ENCODE measurements around the gene CAMK1D.

- TF ChIP-seq CTCF (IDR thresholded peaks at IDR 0.05; ENCODE audit: borderline replicate concordance, extremely low read depth, low read length, poor library complexity, severe bottlenecking) (no peak), EZH2 (IDR thresholded peaks at IDR 0.05; ENCODE audit: borderline replicate concordance, low read depth, low read length, severe bottlenecking) (no peak)
These were observed 60.3 kb downstream of the CAMK1D start for GRCh38 chr10:12409613-12410012.

All from DND-41 (cell line).